HepG2 (cell line): ENCODE data around the gene CLCN4. TPM values are rescaled to one million over a fixed set of nuclear protein-coding genes. Genes with fewer than 3 reads are reported as not detected.

Experiments used
- ATAC-seq: fragments of 200-7000 bp; cut with Tn5 transposase; 3 replicates; pipeline ENCODE4 v1.9.1; 2020; ENCODE audit warnings: mild to moderate bottlenecking, moderate library complexity
- BruUV-seq: library from RNA; stranded (reverse); fragments of 400-500 nt; replicated peaks from 2 replicates; lab custom pipeline; 2021; lab: Mats Ljungman, UMichigan
- CTCF ChIA-PET: fragments of 300-600 bp; formaldehyde crosslinking; extraction: SDS; loops from one replicate; lab custom pipeline; 2021; ENCODE audit warnings: low total read pairs, inconsistent platforms, low intra/inter-chr PET ratio; lab: Yijun Ruan, JAX
- POLR2A ChIA-PET: fragments of 350-600 bp; sonication (Branson Sonifier 250); formaldehyde crosslinking; loops from one replicate; lab custom pipeline; 2020; ENCODE audit warnings: antibody characterized with exemption, inconsistent platforms; lab: Yijun Ruan, JAX
- DNase-seq: peaks from one replicate; pipeline ENCODE4 v3.0.0-alpha.2; 2015; ENCODE audit warnings: low spot score
- FAIRE-seq: peaks from 3 replicates; lab custom pipeline; 2011; peaks lifted over from hg19 to GRCh38; lab: Jason Lieb, UNC
- H2AFZ ChIP-seq: one replicate; pipeline ENCODE4 v1.6.1; 2011; ENCODE audit warnings: low read length, inconsistent platforms
- H3K27ac ChIP-seq: fragments of 300-600 bp; 3 replicates; pipeline ENCODE4 v1.8.0; 2011; ENCODE audit warnings: mixed run types, mild to moderate bottlenecking, mixed read lengths, low read length, inconsistent platforms; ENCODE audit not compliant: insufficient read depth; ENCODE audit errors: extremely low read length
- H3K27me3 ChIP-seq, 2 experiments: fragments of 200-600 bp in 1 of 2; 2 replicates in 1 of 2; 3 replicates in 1 of 2; pipeline versions ENCODE4 v1.6.0 to v1.8.0; 2011; ENCODE audit warnings: low read length in 2 of 2, mild to moderate bottlenecking in 2 of 2, moderate library complexity in 2 of 2, inconsistent platforms in 1 of 2; ENCODE audit not compliant: insufficient read depth in 2 of 2, control insufficient read depth in 1 of 2
- H3K36me3 ChIP-seq, 2 experiments: fragments of 200-600 bp in 1 of 2; replicated peaks in 1 of 2; 2 replicates in 1 of 2; 3 replicates in 1 of 2; pipeline versions ENCODE4 v1.5.1 to v1.8.0; 2011; ENCODE audit warnings: low read length in 2 of 2, inconsistent platforms in 1 of 2; ENCODE audit not compliant: insufficient read depth in 2 of 2, control insufficient read depth in 1 of 2
- H3K4me1 ChIP-seq: 2 replicates; pipeline ENCODE4 v1.5.1; 2012; ENCODE audit warnings: low read length, inconsistent platforms; ENCODE audit not compliant: insufficient read depth
- H3K4me2 ChIP-seq: 2 replicates; pipeline ENCODE4 v1.6.0; 2011; ENCODE audit warnings: low read depth, low read length, inconsistent platforms
- H3K4me3 ChIP-seq, 3 experiments: fragments of 200-600 bp in 1 of 3; sonication (generic), shearing (Covaris generic) in 1 of 3; replicated peaks in 1 of 3; 2 replicates each; pipeline ENCODE4 v1.5.1; 2011 to 2016; ENCODE audit warnings: low read length in 3 of 3, inconsistent platforms in 2 of 3, low read depth in 2 of 3, mild to moderate bottlenecking in 2 of 3, control low read depth in 1 of 3, mixed read lengths in 1 of 3; ENCODE audit not compliant: insufficient read depth in 1 of 3
- H3K79me2 ChIP-seq: one replicate; pipeline ENCODE4 v1.6.1; 2011; ENCODE audit warnings: low read length, inconsistent platforms; ENCODE audit not compliant: insufficient read depth
- H3K9ac ChIP-seq: 2 replicates; pipeline ENCODE4 v1.6.0; 2011; ENCODE audit warnings: mild to moderate bottlenecking, low read depth, low read length, inconsistent platforms; ENCODE audit not compliant: insufficient read depth
- H3K9me3 ChIP-seq: 2 replicates; pipeline ENCODE4 v1.5.1; 2012; ENCODE audit warnings: mild to moderate bottlenecking, low read length
- H4K20me1 ChIP-seq: 2 replicates; pipeline ENCODE4 v1.6.0; 2011; ENCODE audit warnings: inconsistent platforms, mild to moderate bottlenecking, low read length, moderate library complexity; ENCODE audit not compliant: insufficient read depth
- CERS6 ChIP-seq: sonication (generic); formaldehyde crosslinking; IDR thresholded peaks from 2 replicates; pipeline ENCODE4 v1.5.0; 2020; ENCODE audit warnings: missing genetic modification reagents
- DNMT3B ChIP-seq: conservative IDR thresholded peaks from 2 replicates; pipeline ENCODE4 v1.6.1; 2016; ENCODE audit warnings: missing biosample characterization, control low read depth
- HOXA5 ChIP-seq: sonication (generic); formaldehyde crosslinking; IDR thresholded peaks from 2 replicates; pipeline ENCODE4 v1.4.0; 2020; ENCODE audit warnings: missing genetic modification reagents
- PHB2 ChIP-seq: fragments of 450-650 bp; IDR thresholded peaks from 2 replicates; pipeline ENCODE4 v1.6.1; 2018; ENCODE audit not compliant: partially characterized antibody
- RAD51 ChIP-seq: fragments of 450-650 bp; IDR thresholded peaks from 2 replicates; pipeline ENCODE4 v1.6.1; 2016; ENCODE audit warnings: borderline replicate concordance
- U2AF2 ChIP-seq: fragments of 200-400 bp; formaldehyde crosslinking; IDR thresholded peaks from 2 replicates; pipeline ENCODE4 v1.6.1; 2017; ENCODE audit warnings: low read depth, mild to moderate bottlenecking, low read length
- ZNF468 ChIP-seq: sonication (generic); formaldehyde crosslinking; IDR thresholded peaks from 2 replicates; pipeline ENCODE4 v1.8.0; 2022; ENCODE audit warnings: mild to moderate bottlenecking, moderate library complexity, missing genetic modification reagents
- ZNF710 ChIP-seq: sonication (generic); formaldehyde crosslinking; IDR thresholded peaks from 2 replicates; pipeline ENCODE4 v1.5.0; 2020; ENCODE audit warnings: mild to moderate bottlenecking, missing genetic modification reagents, borderline replicate concordance
- WGBS: methylation state at CpG from one replicate; pipeline ENCODE4 v1.1.6; 2017; ENCODE audit warnings: low lambda C conversion rate; 5-methylcytosine and 5-hydroxymethylcytosine counted together
- in situ Hi-C: cut with HindIII; loops from 2 replicates; pipeline ENCODE4 v1.10.0; 2017; ENCODE audit warnings: low pct_unique_long_range_greater_than_20kb; ENCODE audit not compliant: extremely low pct_ligation_motif_present
- intact Hi-C: fragments of 100-400 bp; cut with micrococcal nuclease; formaldehyde crosslinking; loops from one replicate; pipeline ENCODE4 v1.10.0; 2022; ENCODE audit not compliant: unreplicated experiment
- polyA plus RNA-seq, 8 experiments: library from polyadenylated mRNA; depleted of rRNA in 3 of 8; stranded (reverse) in 7 of 8; unstranded in 1 of 8; fragments of >200 nt; fragmentation: Illumina TruSeq in 4 of 8; extraction: Trizol in 4 of 8; gene quantifications; 2 replicates each; pipeline versions ENCODE4 v1.2.1 to v1.2.3, GENCODE V29; 2011 to 2016; ENCODE audit warnings: low read depth in 4 of 8, missing spikeins in 1 of 8, mixed read lengths in 1 of 8; ENCODE audit not compliant: insufficient read depth in 1 of 8
- total RNA-seq, 5 experiments: library from RNA; depleted of rRNA; stranded (reverse); fragments of >200 nt; fragmentation: Illumina TruSeq; extraction: Trizol; gene quantifications; 2 replicates each; pipeline ENCODE4 v1.2.3, GENCODE V29; 2016; ENCODE audit warnings: low read depth in 1 of 5
- TF ChIP-seq, protein P1 (sequence below): sonication (generic); formaldehyde crosslinking; IDR thresholded peaks from 2 replicates; pipeline ENCODE4 v1.4.0; 2020; ENCODE audit warnings: low read depth, mild to moderate bottlenecking, missing genetic modification reagents

CLCN4 gene
- total and polyA plus RNA-seq, 2 of the 13 experiments (the other 11 are each of a cell fraction or from before 2014, with no cell fraction given) = 1.8 to 2.5 TPM

DNA sequence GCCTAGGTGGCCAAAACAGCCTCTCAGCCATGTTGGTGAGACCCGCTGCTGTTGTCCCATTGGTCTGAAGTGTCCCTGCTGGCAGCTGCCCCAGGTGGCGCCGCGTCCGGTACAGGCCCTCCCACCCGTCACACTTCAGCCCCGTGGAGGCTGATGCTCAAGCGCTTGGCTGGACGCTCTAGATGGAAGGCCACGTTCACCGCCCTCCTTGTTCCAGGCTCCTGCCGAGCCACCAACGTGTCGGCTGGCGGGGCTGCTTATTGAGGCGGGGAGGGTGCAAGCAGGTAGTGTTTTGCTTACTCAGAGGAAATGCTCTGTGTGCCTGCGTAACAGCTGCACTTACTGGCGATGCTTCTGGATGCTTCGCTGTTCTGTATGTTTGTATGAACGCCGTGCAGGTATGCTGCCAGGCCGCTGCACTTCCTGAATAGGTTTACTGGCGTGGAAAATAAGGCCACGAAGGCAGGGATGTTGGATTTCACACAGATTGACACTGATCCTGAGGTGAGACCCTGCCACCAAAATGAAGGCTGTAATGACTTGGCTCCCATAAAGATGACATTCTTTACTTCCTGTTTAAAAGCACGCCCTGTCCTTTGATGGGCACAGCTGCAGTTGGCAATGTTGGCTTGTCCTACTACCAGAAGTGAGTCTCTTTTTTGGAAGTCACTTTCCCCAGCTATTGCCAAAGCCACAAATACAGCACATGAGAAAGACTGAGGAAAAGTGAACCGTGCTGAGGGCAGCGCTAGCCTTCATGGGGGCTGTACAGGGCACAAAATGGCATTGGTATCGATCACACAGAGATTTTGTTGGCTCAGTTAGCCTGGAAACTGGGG, 21.0 kb upstream of the CLCN4 start:
- no peaks in the 10 kb centered on the region for H3K79me2 ChIP-seq
- intact Hi-C loops = no loop called here
- no peaks in the 10 kb centered on the region for H4K20me1 ChIP-seq
- in situ Hi-C loops = no loop called here
- H3K9ac ChIP-seq = no peak overlapping the region
- H3K27ac ChIP-seq = no peak overlapping the region
- no peaks in the 10 kb centered on the region for H3K4me1 ChIP-seq
- no peak overlapping the region for H3K4me2 ChIP-seq
- no peak for ATAC-seq
- TF ChIP-seq DNMT3B (CRISPR knock-in tag) (no peak), CERS6 (CRISPR knock-in tag) (no peak), ZNF710 (CRISPR knock-in tag) (no peak)
- no peaks in the 10 kb centered on the region for H3K9me3 ChIP-seq
- no peak for DNase-seq
- no peak for FAIRE-seq
- no peak overlapping the region for H2AFZ ChIP-seq
- BruUV-seq = no TSS peak
- CTCF ChIA-PET = no interaction called here
- POLR2A ChIA-PET = no interaction called here
- no peaks in the 10 kb centered on the region for H3K27me3 ChIP-seq
- WGBS = 97% methylated on average over 6 of the region's 28 CpGs
- no peak overlapping the region for H3K4me3 ChIP-seq
- H3K36me3 ChIP-seq = no peaks in the 10 kb centered on the region

- H4K20me1 ChIP-seq = no peaks in the 10 kb centered on the region
- H3K36me3 ChIP-seq = no peaks in the 10 kb centered on the region
- no peaks in the 10 kb centered on the region for H3K9me3 ChIP-seq
- DNase-seq (no peak), FAIRE-seq (no peak), ATAC-seq (no peak)
- H3K4me2 ChIP-seq = no peak overlapping the region
- no peaks in the 10 kb centered on the region for H3K27me3 ChIP-seq
- in situ Hi-C loops = no loop called here
- H3K79me2 ChIP-seq = no peaks in the 10 kb centered on the region
- H3K4me3 ChIP-seq = no peak overlapping the region
- no peak overlapping the region for H3K27ac ChIP-seq
- BruUV-seq = no TSS peak
- H2AFZ ChIP-seq = no peak overlapping the region
- WGBS = no CpG with 5 or more reads among the region's 22 CpGs
- H3K9ac ChIP-seq = no peak overlapping the region
- intact Hi-C loops = no loop called here
- CTCF ChIA-PET = no interaction called here
- no peaks in the 10 kb centered on the region for H3K4me1 ChIP-seq
- POLR2A ChIA-PET = no interaction called here
- TF ChIP-seq HOXA5 (CRISPR knock-in tag) = no peak
- TF ChIP-seq U2AF2 = no peak
- no peak for TF ChIP-seq PHB2
- TF ChIP-seq, protein P1, sequence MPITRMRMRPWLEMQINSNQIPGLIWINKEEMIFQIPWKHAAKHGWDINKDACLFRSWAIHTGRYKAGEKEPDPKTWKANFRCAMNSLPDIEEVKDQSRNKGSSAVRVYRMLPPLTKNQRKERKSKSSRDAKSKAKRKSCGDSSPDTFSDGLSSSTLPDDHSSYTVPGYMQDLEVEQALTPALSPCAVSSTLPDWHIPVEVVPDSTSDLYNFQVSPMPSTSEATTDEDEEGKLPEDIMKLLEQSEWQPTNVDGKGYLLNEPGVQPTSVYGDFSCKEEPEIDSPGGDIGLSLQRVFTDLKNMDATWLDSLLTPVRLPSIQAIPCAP (CRISPR knock-in tag) = no peak
- no peak for TF ChIP-seq RAD51
- no peak for TF ChIP-seq ZNF468 (CRISPR knock-in tag)
Observed at GRCh38 chrX:10138726-10139125, 18.0 kb upstream of the CLCN4 start.
